OCI-LY7 (cell line): ENCODE measurements around the gene DTX4.

ENCODE experiments used
- CTCF ChIP-seq: fragments of 200-600 bp; sonication (generic); conservative IDR thresholded peaks from 2 replicates; pipeline ENCODE4 v1.5.1; 2014; ENCODE audit warnings: mild to moderate bottlenecking, antibody characterized with exemption, low read length, moderate library complexity, mixed read lengths
- EZH2phosphoT487 ChIP-seq: fragments of 200-600 bp; sonication (generic); IDR thresholded peaks from 2 replicates; pipeline ENCODE4 v1.6.1; 2018; ENCODE audit warnings: low read depth, borderline replicate concordance, mild to moderate bottlenecking, mixed run types, antibody characterized with exemption, low read length, moderate library complexity, mixed read lengths

- TF ChIP-seq CTCF (no peak), EZH2phosphoT487 (no peak)
Measured at GRCh38 chr11:59187587-59187986, 15.7 kb downstream of the DTX4 start.
